ENCODE results near the gene UBR3.

The UBR3 gene

GRCh38 chr2:169887120-169887519 is 59.9 kb downstream of the UBR3 start:
- no peak overlapping the region for H3K4me2 ChIP-seq (ENCODE audit: low read length)
- no peaks in the 10 kb centered on the region for H3K4me1 ChIP-seq (ENCODE audit: low read length)
- H4K20me1 ChIP-seq (ENCODE audit: insufficient read depth, low read length): no peaks in the 10 kb centered on the region
- no peak overlapping the region for H3K9ac ChIP-seq (ENCODE audit: low read length)
- H3K4me3 ChIP-seq (ENCODE audit: low read length): no peak overlapping the region
- H3K9me3 ChIP-seq (ENCODE audit: insufficient read depth, low read length): no peaks in the 10 kb centered on the region
- TF ChIP-seq CTCF (IDR thresholded peaks at IDR 0.05; ENCODE audit: low read depth, low read length) (no peak), EZH2phosphoT487 (IDR thresholded peaks at IDR 0.05; ENCODE audit: low read depth) (no peak)
- no peak overlapping the region for H3K27ac ChIP-seq (ENCODE audit: low read length)
- H3K36me3 ChIP-seq (replicated peaks; ENCODE audit: low read depth, low read length): peaks cover 3% of the 10 kb centered on the region
- no peak overlapping the region for H2AFZ ChIP-seq (ENCODE audit: low read depth, low read length)
- no peaks in the 10 kb centered on the region for H3K79me2 ChIP-seq (ENCODE audit: low read length)
- H3K27me3 ChIP-seq (ENCODE audit: low read depth, low read length): no peaks in the 10 kb centered on the region

GRCh38 chr2:169891593-169892298 is 64.5 kb downstream of the UBR3 start:
- Histone ChIP-seq H3K27me3 (ENCODE audit: low read depth, low read length) (no peaks in the 10 kb centered on the region), H3K36me3 (replicated peaks; ENCODE audit: low read depth, low read length) (no peaks in the 10 kb centered on the region), H3K4me2 (ENCODE audit: low read length) (no peak overlapping the region), H2AFZ (ENCODE audit: low read depth, low read length) (no peak overlapping the region), H3K27ac (ENCODE audit: low read length) (no peak overlapping the region), H3K4me1 (ENCODE audit: low read length) (no peaks in the 10 kb centered on the region), H4K20me1 (ENCODE audit: insufficient read depth, low read length) (no peaks in the 10 kb centered on the region), H3K4me3 (ENCODE audit: low read length) (no peak overlapping the region), H3K9me3 (ENCODE audit: insufficient read depth, low read length) (no peaks in the 10 kb centered on the region), H3K79me2 (ENCODE audit: low read length) (no peaks in the 10 kb centered on the region), H3K9ac (ENCODE audit: low read length) (no peak overlapping the region)
- TF ChIP-seq EZH2phosphoT487 (IDR thresholded peaks at IDR 0.05; ENCODE audit: low read depth): no peak
- TF ChIP-seq CTCF (IDR thresholded peaks at IDR 0.05; ENCODE audit: low read depth, low read length): no peak

- H2AFZ ChIP-seq (ENCODE audit: low read depth, low read length): no peak overlapping the region
- no peaks in the 10 kb centered on the region for H3K36me3 ChIP-seq (replicated peaks; ENCODE audit: low read depth, low read length)
- H3K4me3 ChIP-seq (ENCODE audit: low read length): no peak overlapping the region
Observed at GRCh38 chr2:169892951-169893350, 65.7 kb downstream of the UBR3 start.

More at GRCh38 chr2:169892951-169893350, 65.7 kb downstream of the UBR3 start:
- no peak for TF ChIP-seq CTCF (IDR thresholded peaks at IDR 0.05; ENCODE audit: low read depth, low read length)
- H3K4me1 ChIP-seq (ENCODE audit: low read length): no peaks in the 10 kb centered on the region
- H3K9ac ChIP-seq (ENCODE audit: low read length): no peak overlapping the region
- no peaks in the 10 kb centered on the region for H4K20me1 ChIP-seq (ENCODE audit: insufficient read depth, low read length)
- no peaks in the 10 kb centered on the region for H3K9me3 ChIP-seq (ENCODE audit: insufficient read depth, low read length)
- H3K27me3 ChIP-seq (ENCODE audit: low read depth, low read length): no peaks in the 10 kb centered on the region
- H3K27ac ChIP-seq (ENCODE audit: low read length): no peak overlapping the region
- H3K4me2 ChIP-seq (ENCODE audit: low read length): no peak overlapping the region
- no peaks in the 10 kb centered on the region for H3K79me2 ChIP-seq (ENCODE audit: low read length)

All from OCI-LY3 (cell line).